Astrocyte of the spinal cord (primary cell): ENCODE measurements around the gene PLD1.
"Not testable (repeated sequence)": the region's sequence is repeated elsewhere in the genome, so short reads cannot be mapped to it uniquely, and the experiment has no call there.

Experiments used
- DNase-seq: peaks from one replicate; pipeline ENCODE4 v3.0.0; 2011; ENCODE audit warnings: low read depth, low spot score
- H3K4me3 ChIP-seq: 2 replicates; pipeline ENCODE4 v1.5.1; 2011; ENCODE audit warnings: low read depth, mild to moderate bottlenecking, low read length, moderate library complexity
- CTCF ChIP-seq: IDR thresholded peaks from 2 replicates; pipeline ENCODE4 v1.5.1; 2012; ENCODE audit warnings: low read depth, mild to moderate bottlenecking, low read length, inconsistent platforms
- in situ Hi-C: cut with HindIII; loops from 2 replicates; pipeline ENCODE4 v1.10.0; 2017; ENCODE audit warnings: low sequenced_read_pairs

Gene PLD1

GRCh38 chr3:171821044-171821443, 10.8 kb upstream of the PLD1 start:
- H3K4me3 ChIP-seq, result no peak overlapping the region
- no peak for DNase-seq
- no peak for TF ChIP-seq CTCF
- in situ Hi-C loops, result no loop called here

GRCh38 chr3:171817074-171817800, 7.0 kb upstream of the PLD1 start:
- DNase-seq, result no peak
- H3K4me3 ChIP-seq, result no peak overlapping the region
- TF ChIP-seq CTCF, result no peak
- in situ Hi-C loops, result no loop called here

GRCh38 chr3:171815973-171816595, 5.8 kb upstream of the PLD1 start:
- DNase-seq, result peak; percentile 39
- no peak for TF ChIP-seq CTCF
- H3K4me3 ChIP-seq, result no peak overlapping the region
- in situ Hi-C loops, result no loop called here

- DNase-seq, in situ Hi-C loops: not testable (repeated sequence)
Observed at GRCh38 chr3:171814662-171815061, 4.4 kb upstream of the PLD1 start.

DNA sequence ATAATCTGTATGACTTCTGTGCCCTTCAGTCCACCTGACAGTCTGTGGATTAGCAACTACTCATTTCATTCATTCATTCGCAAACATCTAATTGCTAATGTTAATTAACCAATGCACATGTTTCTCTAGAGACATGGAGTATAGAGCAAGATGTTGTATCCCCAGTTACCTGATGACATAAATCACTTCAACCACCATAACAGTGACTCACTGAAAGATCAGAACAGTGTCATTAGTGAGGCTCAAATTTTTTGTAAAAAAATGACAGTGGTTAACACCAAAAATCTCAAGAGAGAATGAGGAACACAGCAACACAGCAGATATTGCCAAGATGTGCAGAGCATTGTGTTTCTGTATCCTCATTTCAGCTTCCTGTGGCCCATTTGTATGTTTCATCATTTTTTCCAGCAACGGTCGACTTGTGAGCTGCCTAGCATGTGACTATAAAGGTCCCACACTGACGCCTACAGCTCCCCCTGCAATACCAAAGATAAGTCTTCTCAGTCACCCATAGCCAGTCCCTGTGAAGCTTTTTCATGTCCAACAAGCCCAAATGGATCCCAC, 3.7 kb upstream of the PLD1 start:
- no peak overlapping the region for H3K4me3 ChIP-seq
- DNase-seq, result no peak
- TF ChIP-seq CTCF, result no peak
- in situ Hi-C loops, result no loop called here

More at GRCh38 chr3:171814662-171815061, 4.4 kb upstream of the PLD1 start:
- H3K4me3 ChIP-seq, result not testable (repeated sequence)

GRCh38 chr3:171813278-171813896, 3.1 kb upstream of the PLD1 start:
- in situ Hi-C loops, result no loop called here
- DNase-seq, result no peak
- TF ChIP-seq CTCF, result no peak
- no peak overlapping the region for H3K4me3 ChIP-seq

- no peak for TF ChIP-seq CTCF
- no peak for DNase-seq
- in situ Hi-C loops, result no loop called here
- no peak overlapping the region for H3K4me3 ChIP-seq
Observed at GRCh38 chr3:171812811-171813210, 2.5 kb upstream of the PLD1 start.
